ENCODE measurements around the gene FSD1.

FSD1 gene

DNA sequence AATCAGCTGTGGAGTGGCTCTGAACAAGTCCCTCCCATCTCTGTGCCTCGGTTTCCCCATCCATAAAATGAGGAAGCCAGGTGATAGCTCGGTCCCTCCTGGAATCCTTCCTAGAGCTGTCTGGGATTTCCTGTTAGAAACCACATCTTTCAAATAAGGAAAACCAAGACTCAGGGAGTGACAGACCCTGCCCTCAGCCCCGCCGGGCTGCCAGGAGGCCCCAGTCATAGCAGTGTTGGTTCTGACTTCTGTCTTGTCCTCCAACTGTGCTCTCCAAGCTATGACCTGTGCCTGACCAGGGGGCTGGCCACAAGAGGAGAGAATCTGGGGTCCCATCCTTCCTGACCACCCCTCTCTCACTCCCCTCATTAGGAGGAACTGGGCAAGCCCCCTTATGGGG, 26.4 kb upstream of the FSD1 start:
- Histone ChIP-seq H3K4me2 (ENCODE audit: low read depth, low read length, poor library complexity, severe bottlenecking) (peak overlapping the region; percentile 81), H3K4me1 (ENCODE audit: insufficient read depth, low read length, poor library complexity, severe bottlenecking) (peaks cover 6% of the 10 kb centered on the region), H3K9me2 (replicated peaks; ENCODE audit: low read depth, low read length) (no peaks in the 10 kb centered on the region), H3K36me3 (ENCODE audit: insufficient read depth, low read length) (no peaks in the 10 kb centered on the region), H3F3A (ENCODE audit: low read depth) (no peaks in the 10 kb centered on the region), H3K27me3 (ENCODE audit: insufficient read depth, low read length, poor library complexity, severe bottlenecking) (no peaks in the 10 kb centered on the region), H3K9ac (ENCODE audit: low read depth, low read length, poor library complexity, severe bottlenecking) (peak overlapping the region; percentile 42), H3K9me3 (ENCODE audit: insufficient read depth, low read depth, low read length) (no peaks in the 10 kb centered on the region), H3K79me2 (ENCODE audit: insufficient read depth, low read length) (no peaks in the 10 kb centered on the region), H2AFZ (ENCODE audit: low read length) (no peak overlapping the region), H4K20me1 (ENCODE audit: insufficient read depth, low read length, poor library complexity, severe bottlenecking) (no peaks in the 10 kb centered on the region), H3K4me3 (ENCODE audit: low read length, poor library complexity, severe bottlenecking) (no peak overlapping the region)
- TF ChIP-seq, protein P1, sequence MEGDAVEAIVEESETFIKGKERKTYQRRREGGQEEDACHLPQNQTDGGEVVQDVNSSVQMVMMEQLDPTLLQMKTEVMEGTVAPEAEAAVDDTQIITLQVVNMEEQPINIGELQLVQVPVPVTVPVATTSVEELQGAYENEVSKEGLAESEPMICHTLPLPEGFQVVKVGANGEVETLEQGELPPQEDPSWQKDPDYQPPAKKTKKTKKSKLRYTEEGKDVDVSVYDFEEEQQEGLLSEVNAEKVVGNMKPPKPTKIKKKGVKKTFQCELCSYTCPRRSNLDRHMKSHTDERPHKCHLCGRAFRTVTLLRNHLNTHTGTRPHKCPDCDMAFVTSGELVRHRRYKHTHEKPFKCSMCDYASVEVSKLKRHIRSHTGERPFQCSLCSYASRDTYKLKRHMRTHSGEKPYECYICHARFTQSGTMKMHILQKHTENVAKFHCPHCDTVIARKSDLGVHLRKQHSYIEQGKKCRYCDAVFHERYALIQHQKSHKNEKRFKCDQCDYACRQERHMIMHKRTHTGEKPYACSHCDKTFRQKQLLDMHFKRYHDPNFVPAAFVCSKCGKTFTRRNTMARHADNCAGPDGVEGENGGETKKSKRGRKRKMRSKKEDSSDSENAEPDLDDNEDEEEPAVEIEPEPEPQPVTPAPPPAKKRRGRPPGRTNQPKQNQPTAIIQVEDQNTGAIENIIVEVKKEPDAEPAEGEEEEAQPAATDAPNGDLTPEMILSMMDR (conservative IDR thresholded peaks at IDR 0.05; ENCODE audit: low read length) = no peak
- TF ChIP-seq EZH2phosphoT487 (IDR thresholded peaks at IDR 0.05; ENCODE audit: borderline replicate concordance) = no peak

DNA sequence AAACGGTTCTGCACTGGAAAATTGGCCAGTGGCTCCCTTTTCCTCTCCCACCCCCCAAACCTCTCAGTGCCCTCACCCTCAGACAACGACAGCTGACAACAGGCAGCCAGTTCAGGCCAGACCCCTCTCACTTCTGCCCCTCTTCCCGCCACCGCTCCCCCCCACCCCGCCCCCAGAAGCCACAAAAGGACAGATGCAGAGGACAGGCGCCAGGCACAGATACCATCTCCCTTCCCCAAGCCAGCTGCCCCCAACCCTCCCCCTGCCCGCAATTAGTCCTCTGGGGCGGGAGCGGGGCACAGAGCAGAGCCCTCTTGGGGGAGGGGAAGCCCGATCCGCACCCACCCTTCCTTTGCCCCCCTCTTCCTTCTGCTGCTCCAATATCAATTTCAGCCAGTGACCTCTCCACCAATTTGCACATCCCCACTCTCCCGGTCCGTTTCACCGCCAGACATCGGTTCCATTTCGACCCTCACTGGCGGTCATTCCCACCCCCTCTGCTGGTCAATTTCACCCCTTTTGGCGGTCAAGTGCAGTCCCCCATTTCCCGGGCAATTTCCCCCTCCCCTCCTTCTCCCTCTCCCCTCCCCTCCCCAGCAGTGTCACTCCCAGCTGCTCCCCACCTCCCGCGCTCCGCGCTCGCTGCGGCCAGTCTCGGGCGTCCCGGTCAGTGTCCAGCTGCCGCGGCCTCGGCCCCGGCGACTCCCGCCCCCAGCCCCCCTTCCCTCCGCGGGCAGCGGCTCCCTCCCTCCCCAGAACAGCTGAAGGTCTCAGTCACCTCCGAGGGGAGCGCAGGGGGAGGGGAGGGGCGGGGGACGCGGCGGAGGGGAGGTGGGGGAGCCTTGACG, 25.8 kb upstream of the FSD1 start, which contains the start of gene SHD:
Gene SHD, plus strand, starts transcription at position 848 of the 848 bp plus-strand sequence. CDS start 798 bp downstream, outside the sequence.
- H3F3A ChIP-seq (ENCODE audit: low read depth) = no peaks in the 10 kb centered on the region
- H3K9ac ChIP-seq (ENCODE audit: low read depth, low read length, poor library complexity, severe bottlenecking) = peak within 1 kb of the TSS; percentile 52
- no peaks in the 10 kb centered on the region for H3K9me3 ChIP-seq (ENCODE audit: insufficient read depth, low read depth, low read length)
- H3K4me2 ChIP-seq (ENCODE audit: low read depth, low read length, poor library complexity, severe bottlenecking) = peak within 1 kb of the TSS; percentile 81
- peak within 1 kb of the TSS; percentile 66 for H3K4me3 ChIP-seq (ENCODE audit: low read length, poor library complexity, severe bottlenecking)
- no peaks in the 10 kb centered on the region for H4K20me1 ChIP-seq (ENCODE audit: insufficient read depth, low read length, poor library complexity, severe bottlenecking)
- H3K27me3 ChIP-seq (ENCODE audit: insufficient read depth, low read length, poor library complexity, severe bottlenecking) = no peaks in the 10 kb centered on the region
- no peaks in the 10 kb centered on the region for H3K9me2 ChIP-seq (replicated peaks; ENCODE audit: low read depth, low read length)
- H3K36me3 ChIP-seq (ENCODE audit: insufficient read depth, low read length) = no peaks in the 10 kb centered on the region
- H2AFZ ChIP-seq (ENCODE audit: low read length) = peak within 1 kb of the TSS; percentile 17
- H3K4me1 ChIP-seq (ENCODE audit: insufficient read depth, low read length, poor library complexity, severe bottlenecking) = peaks cover 6% of the 10 kb centered on the region
- H3K79me2 ChIP-seq (ENCODE audit: insufficient read depth, low read length) = no peaks in the 10 kb centered on the region
- TF ChIP-seq EZH2phosphoT487 (IDR thresholded peaks at IDR 0.05; ENCODE audit: borderline replicate concordance) = no peak
- TF ChIP-seq, protein P1 (conservative IDR thresholded peaks at IDR 0.05; ENCODE audit: low read length) = no peak

DNA sequence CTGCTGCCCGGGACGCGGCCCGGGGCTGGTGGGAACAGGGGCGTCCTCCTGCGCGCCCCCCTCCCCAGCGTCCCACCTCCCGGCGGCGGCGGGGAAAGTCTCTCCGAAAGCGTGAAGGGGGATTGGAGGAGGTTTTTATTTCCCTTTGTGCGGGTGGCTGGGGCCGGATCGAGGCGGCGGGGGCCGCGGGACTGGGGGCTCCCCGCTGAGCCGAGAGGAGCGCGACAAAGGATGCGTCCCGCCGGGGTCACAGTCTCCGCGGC, 25.2 kb upstream of the FSD1 start:
- Histone ChIP-seq H3K79me2 (ENCODE audit: insufficient read depth, low read length) (no peaks in the 10 kb centered on the region), H3K27me3 (ENCODE audit: insufficient read depth, low read length, poor library complexity, severe bottlenecking) (no peaks in the 10 kb centered on the region), H3K9ac (ENCODE audit: low read depth, low read length, poor library complexity, severe bottlenecking) (peak overlapping the region; percentile 52), H3F3A (ENCODE audit: low read depth) (no peaks in the 10 kb centered on the region), H3K9me2 (replicated peaks; ENCODE audit: low read depth, low read length) (no peaks in the 10 kb centered on the region), H2AFZ (ENCODE audit: low read length) (peak overlapping the region; percentile 17; the same call in 1 of the 2 replicates), H4K20me1 (ENCODE audit: insufficient read depth, low read length, poor library complexity, severe bottlenecking) (no peaks in the 10 kb centered on the region), H3K9me3 (ENCODE audit: insufficient read depth, low read depth, low read length) (no peaks in the 10 kb centered on the region), H3K4me1 (ENCODE audit: insufficient read depth, low read length, poor library complexity, severe bottlenecking) (peaks cover 6% of the 10 kb centered on the region), H3K4me2 (ENCODE audit: low read depth, low read length, poor library complexity, severe bottlenecking) (peak overlapping the region; percentile 81), H3K36me3 (ENCODE audit: insufficient read depth, low read length) (no peaks in the 10 kb centered on the region), H3K4me3 (ENCODE audit: low read length, poor library complexity, severe bottlenecking) (peak overlapping the region; percentile 66)
- TF ChIP-seq, protein P1 (conservative IDR thresholded peaks at IDR 0.05; ENCODE audit: low read length) = no peak
- TF ChIP-seq EZH2phosphoT487 (IDR thresholded peaks at IDR 0.05; ENCODE audit: borderline replicate concordance) = no peak
